Activated T-cell treated with anti-CD3 and anti-CD28 coated beads for 24 hours (primary cell): ENCODE measurements around the gene MAOA.
"Not testable (repeated sequence)": the region's sequence is repeated elsewhere in the genome, so short reads cannot be mapped to it uniquely, and the experiment has no call there.

ENCODE experiments used
- DNase-seq: peaks from one replicate; pipeline ENCODE4 v3.0.0-alpha.2; 2020; ENCODE audit warnings: low read depth

Gene MAOA

GRCh38 chrX:43656005-43656494 is at the start of gene MAOA:
Gene MAOA, plus strand, starts transcription at chrX:43656299. Its CDS starts 43 bp downstream, at chrX:43656342.
- no peak for DNase-seq

- no peak for DNase-seq
Observed at GRCh38 chrX:43612400-43612799, 43.7 kb upstream of the MAOA start.

GRCh38 chrX:43615660-43616059 is 40.4 kb upstream of the MAOA start:
- DNase-seq, result no peak

GRCh38 chrX:43618366-43619205 is 37.5 kb upstream of the MAOA start:
- no peak for DNase-seq

GRCh38 chrX:43619861-43620260 is 36.2 kb upstream of the MAOA start:
- DNase-seq, result not testable (repeated sequence)

- no peak for DNase-seq
Observed at GRCh38 chrX:43627147-43627546, 29.0 kb upstream of the MAOA start.

- no peak for DNase-seq
Observed at GRCh38 chrX:43627669-43628068, 28.4 kb upstream of the MAOA start.

- DNase-seq, result no peak
Observed at GRCh38 chrX:43629229-43629628, 26.9 kb upstream of the MAOA start.

GRCh38 chrX:43631841-43632240 is 24.3 kb upstream of the MAOA start:
- no peak for DNase-seq

GRCh38 chrX:43633081-43633480 is 23.0 kb upstream of the MAOA start:
- no peak for DNase-seq

GRCh38 chrX:43633757-43634156 is 22.3 kb upstream of the MAOA start:
- DNase-seq, result no peak

GRCh38 chrX:43640482-43640881 is 15.6 kb upstream of the MAOA start:
- no peak for DNase-seq

- no peak for DNase-seq
Observed at GRCh38 chrX:43641691-43642090, 14.4 kb upstream of the MAOA start.

GRCh38 chrX:43643201-43643600 is 12.9 kb upstream of the MAOA start:
- DNase-seq, result no peak

- DNase-seq, result no peak
Observed at GRCh38 chrX:43643662-43644061, 12.4 kb upstream of the MAOA start.

GRCh38 chrX:43644124-43644701 is 11.9 kb upstream of the MAOA start:
- no peak for DNase-seq

GRCh38 chrX:43646800-43647199 is 9.3 kb upstream of the MAOA start:
- DNase-seq, result no peak

GRCh38 chrX:43654431-43655150 is 1.5 kb upstream of the MAOA start:
- peak; percentile 72 for DNase-seq

- no peak for DNase-seq
Observed at GRCh38 chrX:43655151-43656004, 721 bp upstream of the MAOA start.

GRCh38 chrX:43657671-43658070 is 1.6 kb downstream of the MAOA start:
- no peak for DNase-seq

- DNase-seq, result no peak
Observed at GRCh38 chrX:43661521-43662240, 5.6 kb downstream of the MAOA start.
